Mucosa of stomach (tissue), 1 donor: ENCODE data around the gene MYBPH.

ENCODE experiments used
- H3K27me3 ChIP-seq: one replicate; pipeline ENCODE4 v1.7.0; 2013; ENCODE audit warnings: mild to moderate bottlenecking, low read length; ENCODE audit not compliant: control insufficient read depth, insufficient read depth
- H3K36me3 ChIP-seq: one replicate; pipeline ENCODE4 v1.7.0; 2013; ENCODE audit warnings: low read length; ENCODE audit not compliant: control insufficient read depth, insufficient read depth
- H3K4me1 ChIP-seq: one replicate; pipeline ENCODE4 v1.7.0; 2013; ENCODE audit warnings: mild to moderate bottlenecking, low read length; ENCODE audit not compliant: control insufficient read depth, insufficient read depth
- H3K4me3 ChIP-seq: one replicate; pipeline ENCODE4 v1.7.0; 2013; ENCODE audit warnings: low read length
- H3K9ac ChIP-seq: one replicate; pipeline ENCODE4 v1.7.0; 2013; ENCODE audit warnings: mild to moderate bottlenecking, low read length, moderate library complexity
- H3K9me3 ChIP-seq: one replicate; pipeline ENCODE4 v1.7.0; 2013; ENCODE audit warnings: mild to moderate bottlenecking, low read length, moderate library complexity; ENCODE audit not compliant: control insufficient read depth
- donor health status: Pancreatic carcinoma.

Gene MYBPH

DNA sequence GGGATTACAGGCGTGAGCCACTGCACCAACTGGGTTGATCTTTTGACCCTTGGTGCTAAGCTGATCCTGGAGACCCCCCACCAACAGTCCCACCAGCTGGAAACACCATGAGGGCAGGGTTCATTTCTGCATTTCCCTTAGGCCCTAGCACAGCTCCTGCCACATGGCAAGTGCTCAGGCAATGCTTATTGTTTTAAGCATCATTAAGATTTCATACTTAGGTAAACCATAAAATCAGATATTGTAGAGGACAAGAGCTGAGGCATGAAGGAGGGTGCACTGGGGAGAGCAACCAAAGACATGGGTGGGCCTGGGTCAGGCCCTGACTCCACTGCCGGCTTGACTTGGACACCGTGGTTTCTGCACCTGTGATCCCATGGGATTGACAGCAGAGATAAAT lies 36.2 kb upstream of the MYBPH start:
- H3K9ac ChIP-seq: no peak overlapping the region
- peaks cover 7% of the 10 kb centered on the region for H3K27me3 ChIP-seq
- no peaks in the 10 kb centered on the region for H3K4me1 ChIP-seq

DNA sequence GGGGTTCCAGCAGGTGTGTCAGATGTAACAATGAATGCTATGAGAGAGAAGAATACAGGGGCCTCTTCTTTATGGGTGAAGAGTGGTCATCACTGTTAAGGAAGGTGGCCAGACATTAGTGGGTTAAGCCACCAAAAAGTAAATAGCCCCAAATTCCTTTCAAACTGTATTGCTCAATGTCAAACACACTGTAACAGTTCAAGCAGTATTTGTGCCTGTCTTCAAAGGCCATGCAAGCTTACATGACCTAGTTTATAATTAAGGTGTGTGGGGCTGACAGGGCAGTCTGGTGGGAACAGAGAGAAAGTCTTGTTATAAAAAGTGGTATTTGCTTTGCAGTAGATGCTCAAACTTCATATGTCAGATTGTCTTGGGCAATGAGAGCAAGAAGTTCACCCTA lies 35.4 kb upstream of the MYBPH start:
- Histone ChIP-seq H3K4me1 (no peaks in the 10 kb centered on the region), H3K27me3 (peaks cover 3% of the 10 kb centered on the region), H3K9me3 (no peaks in the 10 kb centered on the region), H3K4me3 (no peak overlapping the region), H3K36me3 (no peaks in the 10 kb centered on the region), H3K9ac (no peak overlapping the region)

More for the DNA sequence above, 36.2 kb upstream of the MYBPH start:
- no peak overlapping the region for H3K4me3 ChIP-seq
- H3K9me3 ChIP-seq: no peaks in the 10 kb centered on the region
- no peaks in the 10 kb centered on the region for H3K36me3 ChIP-seq

DNA sequence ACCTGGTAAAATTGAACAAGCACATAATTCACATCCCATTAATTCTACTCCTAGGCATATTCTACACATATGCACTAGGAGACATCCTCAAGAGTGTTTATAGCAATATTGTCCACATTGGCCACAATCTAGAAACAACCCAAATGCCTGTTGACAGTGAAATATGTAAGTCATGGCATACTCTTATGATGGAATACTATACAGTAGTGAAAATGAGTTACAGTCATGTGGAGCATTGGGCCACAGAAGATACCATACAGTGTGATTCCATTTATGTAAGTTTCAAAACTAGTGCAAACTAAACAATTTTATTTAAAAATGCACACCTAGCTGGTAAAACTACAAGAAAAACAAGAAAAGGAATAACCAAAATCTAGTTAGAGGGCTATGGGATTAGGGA lies 34.7 kb upstream of the MYBPH start:
- no peak overlapping the region for H3K4me3 ChIP-seq
- no peaks in the 10 kb centered on the region for H3K27me3 ChIP-seq
- no peaks in the 10 kb centered on the region for H3K9me3 ChIP-seq
- no peak overlapping the region for H3K9ac ChIP-seq
- no peaks in the 10 kb centered on the region for H3K36me3 ChIP-seq
- no peaks in the 10 kb centered on the region for H3K4me1 ChIP-seq

DNA sequence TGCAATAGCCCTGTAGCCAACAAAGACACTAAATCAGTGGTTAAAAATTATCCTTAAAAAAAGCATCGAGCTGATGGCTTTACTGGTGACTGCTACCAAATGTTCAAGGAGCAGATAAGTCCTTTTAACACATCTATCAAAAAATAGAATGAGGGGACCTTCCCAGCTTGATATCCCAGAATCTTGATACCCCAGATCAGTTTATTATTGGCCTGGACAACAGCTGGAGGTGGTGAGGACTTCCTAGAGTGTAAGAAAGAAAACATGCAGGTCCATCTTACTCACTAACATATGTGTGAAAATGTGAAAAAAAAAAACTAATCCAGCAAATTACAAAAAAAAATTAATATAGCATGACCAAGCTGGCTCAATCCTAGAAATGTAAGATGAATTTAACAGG lies 32.6 kb upstream of the MYBPH start:
- no peaks in the 10 kb centered on the region for H3K9me3 ChIP-seq
- H3K36me3 ChIP-seq: no peaks in the 10 kb centered on the region
- H3K9ac ChIP-seq: no peak overlapping the region
- no peaks in the 10 kb centered on the region for H3K4me1 ChIP-seq
- H3K4me3 ChIP-seq: no peak overlapping the region
- no peaks in the 10 kb centered on the region for H3K27me3 ChIP-seq

DNA sequence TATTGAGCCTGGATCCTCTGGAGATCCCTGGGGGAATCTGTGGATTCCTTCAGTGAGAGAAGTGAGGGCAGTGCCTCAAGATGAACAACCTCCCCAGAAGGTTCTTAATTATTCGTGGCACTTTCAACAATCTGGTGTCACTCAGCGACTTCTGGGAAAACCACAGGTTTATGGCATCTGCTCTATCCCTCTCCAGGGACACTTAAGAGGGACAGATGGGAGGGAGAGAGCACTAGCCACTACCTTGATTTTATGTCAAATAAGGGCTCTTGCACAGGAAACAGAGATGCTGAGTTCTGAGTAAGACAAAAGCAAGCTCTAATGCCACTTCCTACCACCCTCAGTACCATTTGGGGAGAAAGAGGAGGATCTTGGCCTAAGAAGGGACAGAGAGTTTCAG lies 32.1 kb upstream of the MYBPH start:
- H3K9me3 ChIP-seq: no peaks in the 10 kb centered on the region
- H3K27me3 ChIP-seq: no peaks in the 10 kb centered on the region
- H3K9ac ChIP-seq: no peak overlapping the region
- no peak overlapping the region for H3K4me3 ChIP-seq
- no peaks in the 10 kb centered on the region for H3K4me1 ChIP-seq
- no peaks in the 10 kb centered on the region for H3K36me3 ChIP-seq

DNA sequence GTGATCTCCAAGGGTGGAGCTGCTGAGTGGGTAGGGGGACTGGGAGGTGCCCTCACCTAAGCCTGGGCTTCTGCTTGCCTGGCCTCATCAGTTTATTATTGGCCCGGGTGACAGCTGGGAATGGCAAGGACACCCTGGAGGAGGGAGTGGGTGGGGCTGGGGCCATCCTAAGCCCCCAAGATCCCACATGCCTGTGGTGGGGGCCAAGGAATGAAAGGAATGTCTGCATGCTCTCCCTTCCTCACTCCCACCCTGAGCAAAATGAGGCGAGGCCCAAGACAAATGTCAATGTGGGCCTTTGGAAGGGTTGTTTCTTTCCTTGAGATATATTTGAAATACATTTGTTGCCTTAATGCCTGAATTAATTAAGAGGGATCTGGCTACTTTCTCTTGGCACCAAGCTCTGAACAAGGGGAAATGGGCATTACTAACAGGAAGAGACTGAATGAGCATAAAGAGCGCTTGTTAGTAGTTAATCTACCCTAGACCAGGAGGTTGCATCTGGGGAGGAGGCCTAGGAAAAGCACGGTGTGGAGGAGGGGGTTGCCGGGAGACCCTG lies 30.6 kb upstream of the MYBPH start:
- Histone ChIP-seq H3K36me3 (no peaks in the 10 kb centered on the region), H3K9me3 (no peaks in the 10 kb centered on the region), H3K27me3 (no peaks in the 10 kb centered on the region), H3K4me3 (no peak overlapping the region), H3K4me1 (no peaks in the 10 kb centered on the region), H3K9ac (no peak overlapping the region)

DNA sequence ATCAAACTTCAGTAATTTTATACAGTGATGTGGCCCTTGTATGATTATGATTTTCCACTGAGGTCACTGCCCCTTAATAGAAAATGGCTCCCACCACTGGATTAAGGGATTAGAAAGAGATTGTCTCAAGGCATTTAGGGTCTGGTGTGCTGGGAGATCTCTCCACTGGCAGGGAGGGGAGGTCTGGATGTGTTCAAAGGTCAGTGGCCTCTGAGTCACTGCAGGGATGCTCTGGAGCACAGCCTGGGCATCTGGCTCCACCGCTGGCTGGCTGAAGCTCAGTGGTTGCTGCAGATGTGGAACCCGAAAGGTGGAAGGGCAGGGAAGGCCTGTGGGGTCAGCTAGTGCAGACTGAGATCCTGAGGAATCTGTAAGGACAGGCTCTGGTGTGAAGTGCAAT lies 29.1 kb upstream of the MYBPH start:
- Histone ChIP-seq H3K27me3 (peaks cover 3% of the 10 kb centered on the region), H3K4me1 (no peaks in the 10 kb centered on the region), H3K36me3 (no peaks in the 10 kb centered on the region), H3K9ac (no peak overlapping the region), H3K9me3 (no peaks in the 10 kb centered on the region), H3K4me3 (no peak overlapping the region)

DNA sequence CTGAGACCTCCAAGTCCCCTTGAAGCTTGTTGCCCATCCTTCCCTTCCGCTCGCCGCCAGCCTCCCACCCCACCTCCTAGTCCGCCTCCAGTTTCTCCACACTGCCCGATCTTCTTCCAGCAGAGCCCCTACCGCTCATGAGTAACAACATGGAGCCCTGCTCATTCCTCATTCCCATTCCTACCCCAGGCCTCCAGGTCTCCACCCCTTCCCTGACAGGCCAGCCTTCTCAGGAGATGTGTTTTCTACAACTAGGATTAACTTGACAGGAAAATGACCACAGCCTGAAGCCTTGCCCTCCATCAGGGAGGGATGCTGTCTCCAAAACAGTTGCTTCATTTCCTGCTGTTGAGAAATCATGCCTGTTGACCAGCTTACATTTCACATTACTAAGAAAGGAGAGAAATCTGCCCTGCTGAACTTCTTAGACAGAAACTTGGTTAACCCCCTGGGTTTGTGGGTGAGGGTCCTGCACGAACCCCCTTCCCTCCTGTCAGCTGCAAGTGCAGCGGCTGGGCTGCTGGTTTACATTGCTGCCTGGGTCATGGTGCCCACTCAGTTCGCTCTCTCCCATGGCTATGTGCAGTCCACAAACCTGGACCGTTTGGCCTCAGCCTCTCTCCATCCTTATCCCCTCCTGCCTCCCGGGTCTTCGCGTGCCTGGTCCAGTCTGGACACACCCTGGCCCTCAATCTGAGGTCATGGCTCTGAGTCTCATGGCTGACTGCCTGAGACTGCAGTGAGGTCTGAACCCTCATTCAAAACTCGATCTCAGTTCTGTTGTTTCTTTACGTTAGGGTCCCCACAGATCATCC lies 27.0 kb upstream of the MYBPH start:
- no peak overlapping the region for H3K4me3 ChIP-seq
- H3K9ac ChIP-seq: no peak overlapping the region
- H3K36me3 ChIP-seq: no peaks in the 10 kb centered on the region
- H3K4me1 ChIP-seq: no peaks in the 10 kb centered on the region
- H3K27me3 ChIP-seq: peaks cover 8% of the 10 kb centered on the region
- no peaks in the 10 kb centered on the region for H3K9me3 ChIP-seq

DNA sequence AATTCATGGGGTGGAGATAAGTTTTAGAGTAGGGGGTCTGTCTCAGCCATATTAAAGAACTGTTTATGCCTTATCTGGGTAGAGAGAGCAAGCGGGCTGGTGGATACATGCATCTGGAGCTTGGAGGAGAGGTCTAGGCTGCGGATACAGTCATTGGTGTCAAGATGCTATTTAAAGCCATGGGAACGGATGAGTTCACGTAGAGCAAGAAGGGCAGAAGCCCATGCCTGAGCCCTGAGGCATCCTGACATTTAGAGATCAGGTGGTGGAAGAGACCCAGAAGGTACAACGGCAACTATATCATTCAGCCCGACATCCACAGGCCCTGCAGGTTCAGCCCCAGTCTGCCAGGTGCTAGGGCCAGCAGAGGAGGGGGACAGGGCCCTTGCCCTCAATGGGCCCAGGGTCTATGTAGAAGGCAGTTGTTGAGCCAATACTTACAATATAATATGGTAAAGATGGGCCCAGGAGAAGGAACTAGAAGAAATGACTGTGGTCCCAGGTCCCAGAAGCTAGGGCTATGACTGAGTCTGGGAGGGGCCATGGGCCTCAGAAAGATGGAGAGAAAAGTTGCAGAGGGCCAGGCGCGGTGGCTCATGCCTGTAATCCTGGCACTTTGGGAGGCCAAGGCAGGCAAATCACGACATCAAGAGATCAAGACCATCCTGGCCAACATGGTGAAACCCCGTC lies 26.0 kb upstream of the MYBPH start:
- peaks cover 8% of the 10 kb centered on the region for H3K27me3 ChIP-seq
- no peaks in the 10 kb centered on the region for H3K4me1 ChIP-seq
- no peaks in the 10 kb centered on the region for H3K9me3 ChIP-seq
- H3K9ac ChIP-seq: no peak overlapping the region
- no peaks in the 10 kb centered on the region for H3K36me3 ChIP-seq
- no peak overlapping the region for H3K4me3 ChIP-seq

DNA sequence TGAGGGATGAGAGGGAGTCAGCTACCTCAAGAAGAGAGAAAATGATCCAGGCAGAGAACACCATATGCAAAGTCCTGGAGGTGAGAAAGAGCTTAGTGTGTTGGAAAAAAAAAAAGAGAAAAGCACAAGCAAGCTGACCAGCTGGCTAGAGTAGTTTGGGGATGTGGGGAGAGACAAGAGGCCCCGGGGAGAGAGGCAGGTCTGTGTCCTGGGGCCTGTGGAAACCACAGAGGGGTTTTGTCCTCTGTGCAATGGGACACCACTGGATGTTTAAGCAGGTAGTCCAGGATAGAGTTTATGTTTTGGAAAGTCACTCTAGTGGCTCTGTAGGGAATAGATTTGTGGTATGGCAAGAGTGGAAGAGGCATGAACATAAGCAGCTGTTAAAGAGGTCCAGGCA lies 25.3 kb upstream of the MYBPH start:
- no peak overlapping the region for H3K4me3 ChIP-seq
- H3K9me3 ChIP-seq: no peaks in the 10 kb centered on the region
- no peaks in the 10 kb centered on the region for H3K4me1 ChIP-seq
- no peaks in the 10 kb centered on the region for H3K36me3 ChIP-seq
- H3K9ac ChIP-seq: no peak overlapping the region
- H3K27me3 ChIP-seq: peaks cover 8% of the 10 kb centered on the region

DNA sequence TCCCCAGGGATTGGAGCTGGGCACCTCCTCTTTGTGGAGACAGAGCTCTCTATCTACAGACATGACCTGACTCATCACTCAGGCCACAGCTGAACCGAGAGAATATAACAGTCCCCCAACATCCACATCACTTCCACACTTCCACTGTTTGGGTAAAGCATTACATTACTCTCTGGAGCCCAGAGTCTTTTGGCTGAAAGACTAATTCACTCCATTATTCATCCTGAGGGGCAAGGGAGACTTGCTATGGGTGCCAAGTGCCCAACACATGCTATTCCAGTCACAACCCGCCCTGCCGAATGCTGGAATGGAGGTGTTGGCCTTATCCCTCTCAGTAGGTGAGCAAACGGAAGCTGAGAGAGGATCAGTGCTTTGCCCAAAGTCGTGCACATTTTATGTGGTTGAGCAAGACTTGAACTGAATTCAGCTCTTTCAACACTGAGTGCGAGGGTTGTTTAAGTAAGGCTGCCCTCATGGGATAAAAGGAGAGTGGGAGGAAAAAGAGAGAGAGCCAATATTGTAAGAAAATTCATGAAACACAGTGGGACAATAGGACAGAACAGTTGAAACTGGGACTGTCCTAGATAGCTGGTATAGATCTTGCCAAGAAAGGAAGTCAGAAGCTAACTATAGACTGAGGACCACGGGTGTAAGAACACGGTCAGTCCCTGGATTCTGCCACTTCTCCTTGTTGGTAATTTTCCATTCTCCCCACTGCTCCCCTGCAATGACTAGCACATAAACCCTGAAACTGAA lies 24.4 kb upstream of the MYBPH start:
- Histone ChIP-seq H3K4me3 (no peak overlapping the region), H3K27me3 (peaks cover 8% of the 10 kb centered on the region), H3K36me3 (no peaks in the 10 kb centered on the region), H3K9ac (no peak overlapping the region), H3K4me1 (no peaks in the 10 kb centered on the region), H3K9me3 (no peaks in the 10 kb centered on the region)

DNA sequence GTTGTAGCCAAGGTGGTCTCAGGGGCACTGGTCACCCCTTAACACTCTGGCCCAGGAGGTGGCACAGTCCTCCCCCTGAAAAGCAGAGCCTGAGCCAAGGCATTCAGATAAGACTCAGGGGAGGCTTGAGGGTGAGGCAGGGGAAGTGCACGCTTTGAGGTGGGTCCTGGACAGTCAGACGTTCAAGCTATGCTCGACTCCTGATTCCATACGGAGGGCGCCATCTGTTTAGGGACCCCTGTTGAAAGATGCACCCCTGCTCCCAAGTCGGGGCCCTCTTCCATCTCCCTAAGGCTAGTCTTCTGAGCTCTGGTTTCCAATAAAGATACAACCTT lies 23.8 kb upstream of the MYBPH start:
- no peak overlapping the region for H3K4me3 ChIP-seq
- H3K27me3 ChIP-seq: peaks cover 8% of the 10 kb centered on the region
- no peaks in the 10 kb centered on the region for H3K9me3 ChIP-seq
- H3K4me1 ChIP-seq: no peaks in the 10 kb centered on the region
- H3K9ac ChIP-seq: no peak overlapping the region
- H3K36me3 ChIP-seq: no peaks in the 10 kb centered on the region
